Medulla oblongata (tissue), 1 donor: ENCODE data around the gene CD19.
"Not testable (repeated sequence)": the region's sequence is repeated elsewhere in the genome, so short reads cannot be mapped to it uniquely, and the experiment has no call there.

Experiments
- DNase-seq: peaks from one replicate; pipeline ENCODE4 v3.0.0-alpha.2; 2015; ENCODE audit errors: extremely low spot score

Gene CD19

GRCh38 chr16:28936784-28937155 lies 5.0 kb downstream of the CD19 start:
- no peak for DNase-seq

- DNase-seq, result no peak
Measured at GRCh38 chr16:28937222-28937876, 5.6 kb downstream of the CD19 start.

GRCh38 chr16:28938721-28939120 lies 7.0 kb downstream of the CD19 start:
- DNase-seq, result no peak

- DNase-seq, result not testable (repeated sequence)
Measured at GRCh38 chr16:28939825-28940224, 8.1 kb downstream of the CD19 start.

GRCh38 chr16:28943281-28943680 lies 11.5 kb downstream of the CD19 start:
- no peak for DNase-seq

GRCh38 chr16:28946681-28947080 lies 14.9 kb downstream of the CD19 start:
- no peak for DNase-seq

- peak; percentile 100 for DNase-seq
Measured at GRCh38 chr16:28950648-28951409, 19.1 kb downstream of the CD19 start, which contains the start of gene NFATC2IP. TSS of gene NFATC2IP (plus strand) at chr16:28950937. CDS start at chr16:28951012, 75 bp downstream.

GRCh38 chr16:28951410-28951943 lies 19.7 kb downstream of the CD19 start:
- no peak for DNase-seq

- DNase-seq, result no peak
Measured at GRCh38 chr16:28958216-28958615, 26.4 kb downstream of the CD19 start.

- DNase-seq, result no peak
Measured at GRCh38 chr16:28958836-28959235, 27.1 kb downstream of the CD19 start.

GRCh38 chr16:28964072-28964471 lies 32.3 kb downstream of the CD19 start:
- DNase-seq, result no peak

GRCh38 chr16:28964496-28964895 lies 32.7 kb downstream of the CD19 start:
- DNase-seq, result no peak

GRCh38 chr16:28967156-28967555 lies 35.4 kb downstream of the CD19 start:
- no peak for DNase-seq

GRCh38 chr16:28969696-28970095 lies 37.9 kb downstream of the CD19 start:
- not testable (repeated sequence) for DNase-seq

- DNase-seq, result peak; percentile 72
Measured at GRCh38 chr16:28974007-28974436, 42.3 kb downstream of the CD19 start.

- peak; percentile 97 for DNase-seq
Measured at GRCh38 chr16:28974437-28975157, 42.8 kb downstream of the CD19 start, which contains the start of gene SPNS1. TSS of gene SPNS1 (plus strand) at chr16:28974778. CDS start at chr16:28975152, 374 bp downstream.

- DNase-seq, result no peak
Measured at GRCh38 chr16:28975158-28975599, 43.4 kb downstream of the CD19 start.

- DNase-seq, result no peak
Measured at GRCh38 chr16:28977703-28978662, 46.2 kb downstream of the CD19 start.

GRCh38 chr16:28980330-28980729 lies 48.6 kb downstream of the CD19 start:
- not testable (repeated sequence) for DNase-seq

- DNase-seq, result no peak
Measured at GRCh38 chr16:28980929-28981328, 49.2 kb downstream of the CD19 start.

- DNase-seq, result no peak
Measured at GRCh38 chr16:28981517-28981916, 49.7 kb downstream of the CD19 start.
